ENCODE results near the gene IL2RA. TPM values are rescaled to one million over a fixed set of nuclear protein-coding genes. Genes with fewer than 3 reads are reported as not detected.

IL2RA gene
- total and polyA plus RNA-seq, 7 donors, result 0.08 to 1.8 (median 0.20) TPM

DNA sequence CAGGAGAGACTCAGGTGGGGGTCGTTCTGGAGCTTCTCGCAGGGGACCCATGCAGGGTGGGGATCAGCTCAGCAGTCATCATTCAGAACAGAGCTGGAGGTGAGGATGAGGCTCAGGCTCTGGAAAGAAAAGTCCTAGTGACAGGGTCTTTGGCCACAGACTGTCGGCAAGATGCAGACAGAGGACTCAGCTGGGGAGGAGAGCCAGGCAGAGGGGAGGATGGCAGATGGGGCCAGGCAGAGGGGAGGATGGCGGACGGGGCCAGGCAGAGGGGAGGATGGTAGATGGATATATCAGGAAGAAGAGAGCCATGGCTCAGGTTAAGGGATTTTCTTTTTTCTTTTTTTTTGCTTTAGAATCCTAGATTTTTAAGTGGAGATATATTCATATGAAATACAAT is 77.1 kb downstream of the IL2RA start:
- TF ChIP-seq, protein P1, sequence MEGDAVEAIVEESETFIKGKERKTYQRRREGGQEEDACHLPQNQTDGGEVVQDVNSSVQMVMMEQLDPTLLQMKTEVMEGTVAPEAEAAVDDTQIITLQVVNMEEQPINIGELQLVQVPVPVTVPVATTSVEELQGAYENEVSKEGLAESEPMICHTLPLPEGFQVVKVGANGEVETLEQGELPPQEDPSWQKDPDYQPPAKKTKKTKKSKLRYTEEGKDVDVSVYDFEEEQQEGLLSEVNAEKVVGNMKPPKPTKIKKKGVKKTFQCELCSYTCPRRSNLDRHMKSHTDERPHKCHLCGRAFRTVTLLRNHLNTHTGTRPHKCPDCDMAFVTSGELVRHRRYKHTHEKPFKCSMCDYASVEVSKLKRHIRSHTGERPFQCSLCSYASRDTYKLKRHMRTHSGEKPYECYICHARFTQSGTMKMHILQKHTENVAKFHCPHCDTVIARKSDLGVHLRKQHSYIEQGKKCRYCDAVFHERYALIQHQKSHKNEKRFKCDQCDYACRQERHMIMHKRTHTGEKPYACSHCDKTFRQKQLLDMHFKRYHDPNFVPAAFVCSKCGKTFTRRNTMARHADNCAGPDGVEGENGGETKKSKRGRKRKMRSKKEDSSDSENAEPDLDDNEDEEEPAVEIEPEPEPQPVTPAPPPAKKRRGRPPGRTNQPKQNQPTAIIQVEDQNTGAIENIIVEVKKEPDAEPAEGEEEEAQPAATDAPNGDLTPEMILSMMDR (IDR thresholded peaks at IDR 0.05), result no peak
- WGBS, 3 donors, result 80 to 91% (median 86%) methylated on average over 5 of the region's 5 CpGs
- no peaks in the 10 kb centered on the region for H3K9me3 ChIP-seq
- H3K4me1 ChIP-seq, result no peaks in the 10 kb centered on the region
- no peaks in the 10 kb centered on the region for H3K36me3 ChIP-seq (ENCODE audit: insufficient read depth in 1 of 2, low read depth in 1 of 2)
- ATAC-seq, result no peak
- no peak overlapping the region for H3K27ac ChIP-seq
- DNase-seq, result no peak
- no peak overlapping the region for H3K4me3 ChIP-seq
- intact Hi-C loops (cut with DNase I), result no loop called here
- H3K27me3 ChIP-seq (ENCODE audit: insufficient read depth in 3 of 3, low read length in 2 of 3), result no peaks in the 10 kb centered on the region

GRCh38 chr10:5983774-5984173 is 78.4 kb downstream of the IL2RA start:
- H3K27me3 ChIP-seq (ENCODE audit: insufficient read depth in 3 of 3, low read length in 2 of 3), result no peaks in the 10 kb centered on the region
- ATAC-seq (no peak), DNase-seq (no peak)
- TF ChIP-seq, protein P1 (IDR thresholded peaks at IDR 0.05), result no peak
- H3K4me1 ChIP-seq, result no peaks in the 10 kb centered on the region
- no peak overlapping the region for H3K4me3 ChIP-seq
- intact Hi-C loops (cut with DNase I), result no loop called here
- H3K36me3 ChIP-seq (ENCODE audit: insufficient read depth in 1 of 2, low read depth in 1 of 2), result no peaks in the 10 kb centered on the region
- WGBS, 3 donors, result 70 to 73% (median 73%) methylated on average over 9 of the region's 9 CpGs
- no peak overlapping the region for H3K27ac ChIP-seq
- no peaks in the 10 kb centered on the region for H3K9me3 ChIP-seq

- Histone ChIP-seq H3K4me1 (no peaks in the 10 kb centered on the region), H3K9me3 (no peaks in the 10 kb centered on the region), H3K36me3 (ENCODE audit: insufficient read depth in 1 of 2, low read depth in 1 of 2) (no peaks in the 10 kb centered on the region), H3K27me3 (ENCODE audit: insufficient read depth in 3 of 3, low read length in 2 of 3) (no peaks in the 10 kb centered on the region), H3K27ac (no peak overlapping the region), H3K4me3 (no peak overlapping the region)
- ATAC-seq (no peak), DNase-seq (no peak)
- intact Hi-C loops (cut with DNase I), result no loop called here
- TF ChIP-seq, protein P1 (IDR thresholded peaks at IDR 0.05), result no peak
- WGBS, 3 donors, result 88 to 94% (median 89%) methylated on average over 9 of the region's 9 CpGs
Measured at GRCh38 chr10:5981529-5981928, 80.6 kb downstream of the IL2RA start.

- TF ChIP-seq, protein P1 (IDR thresholded peaks at IDR 0.05), result no peak
- ATAC-seq (no peak), DNase-seq (no peak)
- WGBS, 3 donors, result 8 to 25% (median 14%) methylated on average over 6 of the region's 6 CpGs
- intact Hi-C loops (cut with DNase I), result loop anchor here (5.0 to 10.0 kb wide), 2 partner anchors 86 to 163 kb away; partner anchors contain the start of genes FBH1 (in 1 of the 2) and GDI2 (in 1 of the 2)
- peaks cover 7% of the 10 kb centered on the region for H3K4me1 ChIP-seq
- H3K9me3 ChIP-seq, result no peaks in the 10 kb centered on the region
- peak overlapping the region; percentile 93 for H3K27ac ChIP-seq
- H3K36me3 ChIP-seq (ENCODE audit: insufficient read depth in 1 of 2, low read depth in 1 of 2), result no peaks in the 10 kb centered on the region
- H3K4me3 ChIP-seq, result peak overlapping the region; percentile 89
- H3K27me3 ChIP-seq (ENCODE audit: insufficient read depth in 3 of 3, low read length in 2 of 3), result no peaks in the 10 kb centered on the region
Measured at GRCh38 chr10:5978230-5978489, 84.0 kb downstream of the IL2RA start.

All from psoas muscle (tissue), 8 donors.